Endothelial cell of umbilical vein (primary cell): ENCODE measurements around the gene PCGF1. TPM values are rescaled to one million over a fixed set of nuclear protein-coding genes. Genes with fewer than 3 reads are reported as not detected.
A peak's percentile ranks its signal among the peaks of the same experiment; 100 is the strongest.
"Not testable (repeated sequence)": the region's sequence is repeated elsewhere in the genome, so short reads cannot be mapped to it uniquely, and the experiment has no call there.

Experiments
- BruUV-seq: library from RNA; stranded (reverse); fragments of 400-500 nt; replicated peaks from 2 replicates; lab custom pipeline; 2021; lab: Mats Ljungman, UMichigan
- CTCF ChIA-PET: fragments of 300-600, 350-600 bp; sonication (Branson Sonifier 250); formaldehyde crosslinking; loops from one replicate; lab custom pipeline; 2021; ENCODE audit warnings: antibody characterized with exemption, inconsistent platforms; lab: Charles Lee
- POLR2A ChIA-PET: fragments of 300-600, 350-600 bp; sonication (Branson Sonifier 250); formaldehyde crosslinking; loops from one replicate; lab custom pipeline; 2021; ENCODE audit warnings: antibody characterized with exemption, inconsistent platforms; lab: Charles Lee
- DNase-seq: peaks from one replicate; pipeline ENCODE4 v3.0.0-alpha.2; 2011; ENCODE audit warnings: low read depth, low spot score
- FAIRE-seq: peaks from 2 replicates; lab custom pipeline; 2011; peaks lifted over from hg19 to GRCh38; lab: Jason Lieb, UNC
- H2AFZ ChIP-seq: 2 replicates; pipeline ENCODE4 v1.6.0; 2012; ENCODE audit warnings: low read depth, low read length, control low read depth, inconsistent platforms
- H3K27ac ChIP-seq: 2 replicates; pipeline ENCODE4 v1.5.1; 2011; ENCODE audit warnings: low read depth, mild to moderate bottlenecking, control low read depth, low read length, moderate library complexity; ENCODE audit not compliant: insufficient read depth
- H3K27me3 ChIP-seq, 2 experiments: 2 replicates each; pipeline versions ENCODE4 v1.6.0 to v1.6.1; 2011; ENCODE audit warnings: low read length in 2 of 2, mixed read lengths in 1 of 2; ENCODE audit not compliant: control insufficient read depth in 2 of 2, insufficient read depth in 2 of 2
- H3K36me3 ChIP-seq, 2 experiments: 2 replicates in 1 of 2; 3 replicates in 1 of 2; pipeline ENCODE4 v1.5.1; 2011; ENCODE audit warnings: low read length in 2 of 2, mild to moderate bottlenecking in 1 of 2, moderate library complexity in 1 of 2; ENCODE audit not compliant: control insufficient read depth in 2 of 2, insufficient read depth in 2 of 2; ENCODE audit errors: extremely low read depth in 1 of 2
- H3K4me1 ChIP-seq: 3 replicates; pipeline ENCODE4 v1.5.1; 2011; ENCODE audit warnings: mild to moderate bottlenecking, low read length; ENCODE audit not compliant: control insufficient read depth, insufficient read depth; ENCODE audit errors: extremely low read depth
- H3K4me2 ChIP-seq: 2 replicates; pipeline ENCODE4 v1.6.1; 2011; ENCODE audit warnings: low read length, control low read depth, mixed read lengths; ENCODE audit not compliant: insufficient read depth
- H3K4me3 ChIP-seq, 3 experiments: fragments of 200-600 bp in 1 of 3; sonication (generic), shearing (Covaris generic) in 1 of 3; replicated peaks in 1 of 3; 2 replicates each; pipeline ENCODE4 v1.5.1; 2011 to 2016; ENCODE audit warnings: control low read depth in 3 of 3, low read length in 3 of 3, mild to moderate bottlenecking in 2 of 3, inconsistent platforms in 1 of 3, low read depth in 1 of 3, moderate library complexity in 1 of 3; ENCODE audit not compliant: insufficient read depth in 1 of 3
- H3K79me2 ChIP-seq: 2 replicates; pipeline ENCODE4 v1.6.0; 2012; ENCODE audit warnings: low read length, inconsistent platforms; ENCODE audit not compliant: control insufficient read depth, insufficient read depth
- H3K9ac ChIP-seq: replicated peaks from 2 replicates; pipeline ENCODE3; 2011; ENCODE audit warnings: low read length, control low read depth; ENCODE audit not compliant: insufficient read depth; ENCODE audit errors: extremely low read depth
- H3K9me1 ChIP-seq: replicated peaks from 3 replicates; pipeline ENCODE4 v1.6.0; 2011; ENCODE audit warnings: mild to moderate bottlenecking, low read length; ENCODE audit not compliant: control insufficient read depth, insufficient read depth; ENCODE audit errors: extremely low read depth
- H3K9me3 ChIP-seq: replicated peaks from 2 replicates; pipeline ENCODE4 v1.5.1; 2012; ENCODE audit warnings: low read length, inconsistent platforms; ENCODE audit not compliant: control insufficient read depth, insufficient read depth
- H4K20me1 ChIP-seq: replicated peaks from 2 replicates; pipeline ENCODE3; 2011; ENCODE audit warnings: mild to moderate bottlenecking, low read length; ENCODE audit not compliant: control insufficient read depth, insufficient read depth; ENCODE audit errors: extremely low read depth
- EZH2 ChIP-seq: IDR thresholded peaks from 2 replicates; pipeline ENCODE4 v1.6.1; 2012; ENCODE audit warnings: borderline replicate concordance, low read depth, mild to moderate bottlenecking, moderate library complexity, low read length, inconsistent platforms; ENCODE audit not compliant: severe bottlenecking
- GATA2 ChIP-seq: IDR thresholded peaks from 2 replicates; pipeline ENCODE4 v1.7.0; 2011; ENCODE audit warnings: low read depth, mild to moderate bottlenecking, moderate library complexity, mixed read lengths, low read length; ENCODE audit not compliant: insufficient read length, insufficient read depth
- JUN ChIP-seq: IDR thresholded peaks from 2 replicates; pipeline ENCODE4 v1.6.1; 2011; ENCODE audit warnings: borderline replicate concordance, low read depth; ENCODE audit not compliant: insufficient read length, insufficient read depth
- POLR2A ChIP-seq: IDR thresholded peaks from 2 replicates; pipeline ENCODE4 v1.6.1; 2012; ENCODE audit warnings: low read depth, mild to moderate bottlenecking, control low read depth, low read length
- POLR2AphosphoS5 ChIP-seq: IDR thresholded peaks from 2 replicates; pipeline ENCODE4 v1.6.1; 2012; ENCODE audit warnings: low read depth, mild to moderate bottlenecking, control low read depth, low read length, moderate library complexity; ENCODE audit not compliant: insufficient read depth
- dilution Hi-C: fragments of 300-500 bp; cut with MboI; formaldehyde crosslinking; loops from one replicate; pipeline ENCODE4 v1.15.0; 2019; ENCODE audit warnings: low sequenced_read_pairs; ENCODE audit not compliant: extremely low pct_ligation_motif_present
- intact Hi-C: fragments of 100-400 bp; cut with micrococcal nuclease; formaldehyde crosslinking; loops from one replicate; pipeline ENCODE4 v1.10.0; 2022
- polyA plus RNA-seq, 4 experiments: library from polyadenylated mRNA; depleted of rRNA in 3 of 4; stranded (reverse) in 3 of 4; unstranded in 1 of 4; fragments of >200 nt; gene quantifications; 2 replicates each; pipeline versions ENCODE4 v1.2.1 to v1.2.3, GENCODE V29; 2011 to 2012; ENCODE audit warnings: missing spikeins in 1 of 4
- total RNA-seq: library from RNA; stranded (reverse); gene quantifications from 2 replicates; pipeline ENCODE4 v1.2.3, GENCODE V29; 2021
- TF ChIP-seq, protein P1 (sequence below): IDR thresholded peaks from 2 replicates; pipeline ENCODE4 v1.6.1; 2011; ENCODE audit not compliant: insufficient read depth, insufficient read length
- TF ChIP-seq, protein P2 (sequence below), 2 donors: IDR thresholded peaks; 1 replicate in 1 of 2; 2 replicates in 1 of 2; pipeline ENCODE4 v1.5.1; 2011; ENCODE audit warnings: low read length in 2 of 2, mild to moderate bottlenecking in 2 of 2, moderate library complexity in 2 of 2, control low read depth in 1 of 2, inconsistent platforms in 1 of 2, low read depth in 1 of 2; ENCODE audit not compliant: insufficient read depth in 1 of 2; ENCODE audit errors: extremely low read depth in 1 of 2

The PCGF1 gene
- total and polyA plus RNA-seq, 2 donors (not counting 3 experiments of a cell fraction or from before 2014, with no cell fraction given) = 17.4 to 19.2 TPM

- H3K9me1 ChIP-seq, H3K4me3 ChIP-seq, DNase-seq, intact Hi-C loops, H3K27ac ChIP-seq, FAIRE-seq, H2AFZ ChIP-seq, H4K20me1 ChIP-seq, H3K9ac ChIP-seq, dilution Hi-C loops, BruUV-seq, H3K27me3 ChIP-seq, H3K9me3 ChIP-seq: not testable (repeated sequence)
- Histone ChIP-seq H3K36me3 (peaks cover 0 to 12% of the 10 kb centered on the region in 2 experiments), H3K79me2 (peaks cover 14% of the 10 kb centered on the region), H3K4me1 (peaks cover 26% of the 10 kb centered on the region), H3K4me2 (peak overlapping the region; percentile 37)
- ChIA-PET POLR2A (interaction anchor here (1.1 kb wide), 1 partner anchor 8 kb away, joined by 3 read pairs; no protein-coding TSS in a partner anchor), CTCF (interaction anchor here (1.0 to 2.3 kb wide), 3 partner anchors 9 to 125 kb away, joined by 3 to 7 read pairs (median 4); no protein-coding TSS in a partner anchor)
These were observed 47.9 kb downstream of the PCGF1 start for GRCh38 chr2:74459503-74460118.

- H3K9ac ChIP-seq = peak overlapping the region; percentile 74
- CTCF ChIA-PET = interaction anchor here (0.7 to 2.3 kb wide), 8 partner anchors 9 to 124 kb away, joined by 3 to 7 read pairs (median 3); partner anchors contain the start of genes CCDC142, LBX2 and TTC31
These were observed 48.5 kb downstream of the PCGF1 start for GRCh38 chr2:74458938-74459363.

More at GRCh38 chr2:74458938-74459363, 48.5 kb downstream of the PCGF1 start:
- TF ChIP-seq JUN (no peak), POLR2A (no peak), EZH2 (no peak), POLR2AphosphoS5 (no peak), GATA2 (no peak)
- TF ChIP-seq, protein P1, sequence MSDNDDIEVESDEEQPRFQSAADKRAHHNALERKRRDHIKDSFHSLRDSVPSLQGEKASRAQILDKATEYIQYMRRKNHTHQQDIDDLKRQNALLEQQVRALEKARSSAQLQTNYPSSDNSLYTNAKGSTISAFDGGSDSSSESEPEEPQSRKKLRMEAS = no peak
- TF ChIP-seq, protein P2, sequence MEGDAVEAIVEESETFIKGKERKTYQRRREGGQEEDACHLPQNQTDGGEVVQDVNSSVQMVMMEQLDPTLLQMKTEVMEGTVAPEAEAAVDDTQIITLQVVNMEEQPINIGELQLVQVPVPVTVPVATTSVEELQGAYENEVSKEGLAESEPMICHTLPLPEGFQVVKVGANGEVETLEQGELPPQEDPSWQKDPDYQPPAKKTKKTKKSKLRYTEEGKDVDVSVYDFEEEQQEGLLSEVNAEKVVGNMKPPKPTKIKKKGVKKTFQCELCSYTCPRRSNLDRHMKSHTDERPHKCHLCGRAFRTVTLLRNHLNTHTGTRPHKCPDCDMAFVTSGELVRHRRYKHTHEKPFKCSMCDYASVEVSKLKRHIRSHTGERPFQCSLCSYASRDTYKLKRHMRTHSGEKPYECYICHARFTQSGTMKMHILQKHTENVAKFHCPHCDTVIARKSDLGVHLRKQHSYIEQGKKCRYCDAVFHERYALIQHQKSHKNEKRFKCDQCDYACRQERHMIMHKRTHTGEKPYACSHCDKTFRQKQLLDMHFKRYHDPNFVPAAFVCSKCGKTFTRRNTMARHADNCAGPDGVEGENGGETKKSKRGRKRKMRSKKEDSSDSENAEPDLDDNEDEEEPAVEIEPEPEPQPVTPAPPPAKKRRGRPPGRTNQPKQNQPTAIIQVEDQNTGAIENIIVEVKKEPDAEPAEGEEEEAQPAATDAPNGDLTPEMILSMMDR (IDR thresholded peaks at IDR 0.05; ENCODE audit: extremely low read depth in 1 of 2, insufficient read depth in 1 of 2, low read depth in 1 of 2, low read length in 2 of 2) = no peak
- peaks cover 7% of the 10 kb centered on the region for H3K79me2 ChIP-seq
- H2AFZ ChIP-seq = no peak overlapping the region
- peaks cover 0 to 12% of the 10 kb centered on the region in 2 experiments for H3K36me3 ChIP-seq
- DNase-seq (no peak), FAIRE-seq (no peak)
- no TSS peak for BruUV-seq
- peaks cover 22% of the 10 kb centered on the region for H3K4me1 ChIP-seq
- no peaks in the 10 kb centered on the region for H3K9me3 ChIP-seq
- no peaks in the 10 kb centered on the region for H3K9me1 ChIP-seq
- H3K27me3 ChIP-seq = no peaks in the 10 kb centered on the region
- H3K4me3 ChIP-seq = peak overlapping the region; percentile 80 to 87 (median 82)
- dilution Hi-C loops (no loop called here), intact Hi-C loops (loop anchor here (1.0 kb wide), 2 partner anchors 23 to 70 kb away; partner anchors contain the start of genes AUP1, CCDC142 and HTRA2)
- POLR2A ChIA-PET = interaction anchor here (0.9 to 1.3 kb wide), 3 partner anchors 9 to 71 kb away, joined by 3 read pairs; partner anchors contain the start of gene HTRA2
- H3K4me2 ChIP-seq = peak overlapping the region; percentile 84
- no peaks in the 10 kb centered on the region for H4K20me1 ChIP-seq
- peak overlapping the region; percentile 8 for H3K27ac ChIP-seq
